Caco-2 (cell line): ENCODE data around the gene HSPA12A. TPM values are rescaled to one million over a fixed set of nuclear protein-coding genes. Genes with fewer than 3 reads are reported as not detected.

Experiments used
- BruUV-seq: library from RNA; stranded (reverse); fragments of 400-500 nt; replicated peaks from 2 replicates; lab custom pipeline; 2021; lab: Mats Ljungman, UMichigan
- CTCF ChIA-PET: fragments of 300-600 bp; sonication (Branson Sonifier 250); formaldehyde crosslinking; loops from one replicate; lab custom pipeline; 2022; ENCODE audit warnings: antibody characterized with exemption; lab: Charles Lee
- POLR2A ChIA-PET: fragments of 300-600 bp; sonication (Branson Sonifier 250); formaldehyde crosslinking; loops from one replicate; lab custom pipeline; 2022; ENCODE audit warnings: antibody characterized with exemption; lab: Charles Lee
- DNase-seq, 2 experiments: peaks; one replicate each; pipeline versions ENCODE4 v3.0.0 to v3.0.0-alpha.2; 2020 to 2022
- H3K27me3 ChIP-seq: replicated peaks from 2 replicates; pipeline ENCODE4 v1.6.0; 2011; ENCODE audit warnings: low read length; ENCODE audit not compliant: control insufficient read depth, insufficient read depth
- H3K36me3 ChIP-seq: 2 replicates; pipeline ENCODE4 v1.5.1; 2011; ENCODE audit warnings: low read length; ENCODE audit not compliant: control insufficient read depth, insufficient read depth
- H3K4me1 ChIP-seq: fragments of 250-450 bp; sonication (Bioruptor Pico); 2 replicates; pipeline ENCODE4 v1.5.1; 2020; ENCODE audit warnings: mild to moderate bottlenecking
- H3K4me3 ChIP-seq: 2 replicates; pipeline ENCODE4 v1.5.1; 2011; ENCODE audit warnings: low read depth, mild to moderate bottlenecking, control low read depth, low read length
- H3K9me3 ChIP-seq: fragments of 250-450 bp; sonication (Bioruptor Pico); 2 replicates; pipeline ENCODE4 v1.5.1; 2020; ENCODE audit warnings: mild to moderate bottlenecking, moderate library complexity
- H3K27ac Mint-ChIP-seq: one replicate; pipeline ENCODE4 v1.8.0; 2022; ENCODE audit warnings: mixed read lengths; ENCODE audit not compliant: unreplicated experiment
- H3K27me3 Mint-ChIP-seq: one replicate; pipeline ENCODE4 v1.8.0; 2022; ENCODE audit warnings: mixed read lengths; ENCODE audit not compliant: insufficient read depth, unreplicated experiment
- H3K36me3 Mint-ChIP-seq: one replicate; pipeline ENCODE4 v1.8.0; 2022; ENCODE audit warnings: mild to moderate bottlenecking, mixed read lengths; ENCODE audit not compliant: insufficient read depth, unreplicated experiment
- H3K4me1 Mint-ChIP-seq: one replicate; pipeline ENCODE4 v1.8.0; 2022; ENCODE audit warnings: low read depth, mixed read lengths; ENCODE audit not compliant: unreplicated experiment
- H3K4me3 Mint-ChIP-seq: one replicate; pipeline ENCODE4 v1.8.0; 2022; ENCODE audit warnings: mild to moderate bottlenecking, moderate library complexity, mixed read lengths; ENCODE audit not compliant: unreplicated experiment
- H3K9me3 Mint-ChIP-seq: one replicate; pipeline ENCODE4 v1.8.0; 2022; ENCODE audit warnings: mixed read lengths; ENCODE audit not compliant: unreplicated experiment
- CTCF ChIP-seq, 2 experiments: fragments of 200-600 bp in 1 of 2; IDR thresholded peaks; 1 replicate in 1 of 2; 2 replicates in 1 of 2; pipeline versions ENCODE4 v1.5.1 to v1.8.0; 2011 to 2022; ENCODE audit warnings: antibody characterized with exemption in 1 of 2, control low read depth in 1 of 2, inconsistent platforms in 1 of 2, low read depth in 1 of 2, low read length in 1 of 2, mild to moderate bottlenecking in 1 of 2, moderate library complexity in 1 of 2; ENCODE audit not compliant: insufficient read depth in 1 of 2, severe bottlenecking in 1 of 2, unreplicated experiment in 1 of 2
- intact Hi-C: fragments of 100-400 bp; cut with micrococcal nuclease; formaldehyde crosslinking; loops from one replicate; pipeline ENCODE4 v1.10.0; 2022; ENCODE audit not compliant: unreplicated experiment
- total RNA-seq: library from RNA; stranded (reverse); gene quantifications from 2 replicates; pipeline ENCODE4 v1.2.3, GENCODE V29; 2022

Gene HSPA12A
- total RNA-seq, 1 experiment from 2014 or later = 27.0 TPM

GRCh38 chr10:116668018-116668417, 74.3 kb downstream of the HSPA12A start:
- H3K4me1 Mint-ChIP-seq = no peaks in the 10 kb centered on the region
- intact Hi-C loops = no loop called here

GRCh38 chr10:116667484-116667883, 74.9 kb downstream of the HSPA12A start:
- no peaks in the 10 kb centered on the region for H3K4me1 Mint-ChIP-seq
- no peak overlapping the region for H3K4me3 Mint-ChIP-seq
- Histone ChIP-seq H3K9me3 (no peaks in the 10 kb centered on the region), H3K27me3 (no peaks in the 10 kb centered on the region), H3K36me3 (no peaks in the 10 kb centered on the region), H3K4me3 (no peak overlapping the region), H3K4me1 (no peaks in the 10 kb centered on the region)
- no peaks in the 10 kb centered on the region for H3K9me3 Mint-ChIP-seq
- intact Hi-C loops = no loop called here
- ChIA-PET POLR2A (no interaction called here), CTCF (no interaction called here)
- BruUV-seq = no TSS peak
- no peak overlapping the region for H3K27ac Mint-ChIP-seq
- no peak for TF ChIP-seq CTCF (IDR thresholded peaks at IDR 0.05; ENCODE audit: insufficient read depth in 1 of 2, low read depth in 1 of 2, low read length in 1 of 2, severe bottlenecking in 1 of 2, unreplicated experiment in 1 of 2)
- peaks cover 3% of the 10 kb centered on the region for H3K27me3 Mint-ChIP-seq
- no peaks in the 10 kb centered on the region for H3K36me3 Mint-ChIP-seq
- no peak for DNase-seq

More at GRCh38 chr10:116668018-116668417, 74.3 kb downstream of the HSPA12A start:
- CTCF ChIA-PET = no interaction called here
- POLR2A ChIA-PET = no interaction called here
- Histone ChIP-seq H3K27me3 (no peaks in the 10 kb centered on the region), H3K36me3 (no peaks in the 10 kb centered on the region), H3K9me3 (no peaks in the 10 kb centered on the region), H3K4me1 (no peaks in the 10 kb centered on the region), H3K4me3 (no peak overlapping the region)
- H3K4me3 Mint-ChIP-seq = no peak overlapping the region
- no peak for TF ChIP-seq CTCF (IDR thresholded peaks at IDR 0.05; ENCODE audit: insufficient read depth in 1 of 2, low read depth in 1 of 2, low read length in 1 of 2, severe bottlenecking in 1 of 2, unreplicated experiment in 1 of 2)
- no peak for DNase-seq
- no peaks in the 10 kb centered on the region for H3K36me3 Mint-ChIP-seq
- H3K27ac Mint-ChIP-seq = no peak overlapping the region
- peaks cover 3% of the 10 kb centered on the region for H3K27me3 Mint-ChIP-seq
- no TSS peak for BruUV-seq
- no peaks in the 10 kb centered on the region for H3K9me3 Mint-ChIP-seq

- no peak overlapping the region for H3K4me3 Mint-ChIP-seq
- no peak overlapping the region for H3K27ac Mint-ChIP-seq
- BruUV-seq = no TSS peak
- ChIA-PET CTCF (no interaction called here), POLR2A (no interaction called here)
- Histone ChIP-seq H3K36me3 (no peaks in the 10 kb centered on the region), H3K9me3 (no peaks in the 10 kb centered on the region), H3K4me3 (no peak overlapping the region), H3K27me3 (no peaks in the 10 kb centered on the region), H3K4me1 (no peaks in the 10 kb centered on the region)
- intact Hi-C loops = no loop called here
- TF ChIP-seq CTCF (IDR thresholded peaks at IDR 0.05; ENCODE audit: insufficient read depth in 1 of 2, low read depth in 1 of 2, low read length in 1 of 2, severe bottlenecking in 1 of 2, unreplicated experiment in 1 of 2) = no peak
- no peak for DNase-seq
- no peaks in the 10 kb centered on the region for H3K36me3 Mint-ChIP-seq
- H3K9me3 Mint-ChIP-seq = no peaks in the 10 kb centered on the region
- no peaks in the 10 kb centered on the region for H3K4me1 Mint-ChIP-seq
- H3K27me3 Mint-ChIP-seq = peaks cover 3% of the 10 kb centered on the region
These were observed 76.7 kb downstream of the HSPA12A start for GRCh38 chr10:116665541-116666125.
